Activated CD4-positive, alpha-beta T cell treated with anti-CD3 and anti-CD28 coated beads, Interleukin-2, amount 10 ng/mL, durations not matched to agents 24 days and 14 days (primary cell): ENCODE data around the gene MAPK8. TPM values are rescaled to one million over a fixed set of nuclear protein-coding genes. Genes with fewer than 3 reads are reported as not detected.
"Not testable (repeated sequence)": the region's sequence is repeated elsewhere in the genome, so short reads cannot be mapped to it uniquely, and the experiment has no call there.

ENCODE experiments used
- DNase-seq: peaks from one replicate; pipeline ENCODE4 v3.0.0; 2022
- H3K27ac Mint-ChIP-seq: one replicate; pipeline ENCODE4 v1.8.0; 2022; ENCODE audit warnings: mild to moderate bottlenecking, mixed read lengths
- H3K27me3 Mint-ChIP-seq: one replicate; pipeline ENCODE4 v1.8.0; 2022; ENCODE audit warnings: mixed read lengths
- H3K36me3 Mint-ChIP-seq: one replicate; pipeline ENCODE4 v1.8.0; 2022; ENCODE audit warnings: low read depth, mild to moderate bottlenecking, mixed read lengths
- H3K4me1 Mint-ChIP-seq: one replicate; pipeline ENCODE4 v1.8.0; 2021; ENCODE audit warnings: mixed read lengths
- H3K4me3 Mint-ChIP-seq: one replicate; pipeline ENCODE4 v1.8.0; 2022; ENCODE audit warnings: mild to moderate bottlenecking, moderate library complexity, mixed read lengths
- H3K9me3 Mint-ChIP-seq: one replicate; pipeline ENCODE4 v1.8.0; 2021; ENCODE audit warnings: mixed read lengths
- intact Hi-C: fragments of 100-400 bp; cut with micrococcal nuclease; formaldehyde crosslinking; loops from one replicate; pipeline ENCODE4 v1.15.1; 2023
- total RNA-seq: library from RNA; stranded (reverse); gene quantifications from 2 replicates; pipeline ENCODE4 v1.2.3, GENCODE V29; 2022

Gene MAPK8
- 46.2 and 46.4 TPM in 2 replicates for total RNA-seq

DNA sequence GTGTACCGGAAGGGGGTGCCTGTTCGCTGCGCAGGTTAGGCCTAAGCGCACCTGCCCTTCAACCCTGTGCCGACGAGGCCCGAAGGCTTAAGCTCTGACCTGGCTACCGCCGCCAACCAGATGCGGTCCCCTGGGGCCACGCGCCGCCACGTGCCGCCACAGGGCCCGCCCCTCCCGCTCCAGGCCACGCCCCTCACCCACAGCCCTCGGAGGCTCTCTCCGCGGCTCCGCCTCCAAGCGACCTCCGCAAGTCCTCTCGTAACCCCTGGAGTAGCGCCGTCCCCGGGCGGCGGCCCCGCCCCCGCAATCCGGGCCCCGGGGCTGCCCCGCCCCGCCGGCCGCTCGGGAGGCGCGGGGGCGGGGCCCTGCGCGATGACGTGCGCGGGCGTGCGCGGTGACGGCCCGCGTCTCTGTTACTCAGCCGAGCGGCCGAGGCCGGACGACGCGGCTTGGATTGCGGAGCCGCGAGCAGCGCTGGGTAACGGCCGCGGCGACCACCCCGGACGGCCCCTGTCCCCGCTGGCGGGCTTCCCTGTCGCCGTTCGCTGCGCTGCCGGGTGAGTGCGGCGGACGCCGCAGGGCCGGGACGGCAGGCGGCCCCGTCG is at the start of gene MAPK8:
Gene MAPK8, plus strand, starts transcription at position 413 of the 605 bp plus-strand sequence. CDS start 94,984 bp downstream, outside the sequence.
- H3K9me3 Mint-ChIP-seq, result no peaks in the 10 kb centered on the region
- peak within 1 kb of the TSS; percentile 83 for H3K27ac Mint-ChIP-seq
- peak; percentile 97 for DNase-seq
- peak within 1 kb of the TSS; percentile 82 for H3K4me3 Mint-ChIP-seq
- H3K4me1 Mint-ChIP-seq, result peaks cover 24% of the 10 kb centered on the region
- intact Hi-C loops, result loop anchor here (2.0 to 5.0 kb wide), 2 partner anchors 351 to 1232 kb away; partner anchors contain the start of gene ERCC6
- H3K27me3 Mint-ChIP-seq, result peaks cover 2% of the 10 kb centered on the region
- peaks cover 5% of the 10 kb centered on the region for H3K36me3 Mint-ChIP-seq

DNA sequence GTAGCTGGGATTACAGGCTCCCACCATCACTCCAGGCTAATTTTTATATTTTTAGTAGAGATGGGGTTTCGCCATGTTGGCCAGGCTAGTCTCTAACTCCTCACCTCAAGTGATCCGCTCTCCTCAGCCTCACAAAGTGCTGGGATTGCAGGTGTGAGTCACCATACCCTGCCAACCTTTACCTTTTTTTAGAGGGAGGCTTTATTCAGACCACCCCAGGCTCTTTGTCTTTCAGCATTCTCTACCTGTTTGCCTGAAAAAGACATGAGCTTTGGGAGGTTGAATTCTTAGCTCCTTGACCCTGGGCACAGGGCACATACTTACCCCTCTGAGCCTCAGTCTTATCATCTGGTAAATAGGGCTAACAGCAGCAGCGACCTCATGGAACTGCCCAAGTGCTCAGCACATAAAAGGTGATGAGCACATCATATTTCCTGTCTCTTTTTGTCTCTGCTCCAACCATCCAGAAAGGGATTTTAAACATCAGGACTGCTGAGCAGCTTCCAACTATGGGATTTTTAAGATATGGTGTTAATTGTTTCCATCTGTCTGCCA is 49.0 kb upstream of the MAPK8 start:
- Mint-ChIP-seq H3K4me3 (no peak overlapping the region), H3K4me1 (no peaks in the 10 kb centered on the region), H3K36me3 (no peaks in the 10 kb centered on the region), H3K27me3 (peaks cover 15% of the 10 kb centered on the region), H3K27ac (no peak overlapping the region), H3K9me3 (no peaks in the 10 kb centered on the region)
- intact Hi-C loops, result no loop called here
- no peak for DNase-seq

- H3K27me3 Mint-ChIP-seq, result peaks cover 15% of the 10 kb centered on the region
- intact Hi-C loops, result no loop called here
- no peaks in the 10 kb centered on the region for H3K9me3 Mint-ChIP-seq
- no peak overlapping the region for H3K4me3 Mint-ChIP-seq
- H3K36me3 Mint-ChIP-seq, result no peaks in the 10 kb centered on the region
- H3K4me1 Mint-ChIP-seq, result no peaks in the 10 kb centered on the region
- DNase-seq, result no peak
- H3K27ac Mint-ChIP-seq, result no peak overlapping the region
Measured at GRCh38 chr10:48258105-48258504, 48.4 kb upstream of the MAPK8 start.

DNA sequence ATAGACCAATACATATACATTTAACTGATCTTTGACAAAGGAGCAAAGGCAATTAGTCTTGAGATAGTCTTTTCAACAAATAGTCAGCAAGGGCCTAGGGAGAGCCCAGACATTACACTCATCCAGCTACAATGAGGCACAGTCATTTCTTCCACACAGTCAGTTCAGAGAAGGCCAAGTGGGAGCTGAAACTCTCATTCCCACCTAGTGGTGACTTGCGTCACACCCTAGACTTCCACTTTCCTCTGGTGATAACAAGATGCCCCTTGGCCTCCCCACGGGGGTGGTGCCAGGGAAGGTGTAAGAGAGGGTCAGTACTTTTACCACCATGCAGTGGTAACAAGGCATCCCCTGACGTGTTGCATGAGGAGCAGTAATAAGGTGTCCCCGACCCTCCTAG is 39.9 kb upstream of the MAPK8 start:
- H3K4me3 Mint-ChIP-seq, result no peak overlapping the region
- H3K4me1 Mint-ChIP-seq, result no peaks in the 10 kb centered on the region
- H3K9me3 Mint-ChIP-seq, result peaks cover 3% of the 10 kb centered on the region
- H3K27me3 Mint-ChIP-seq, result peaks cover 8% of the 10 kb centered on the region
- intact Hi-C loops, result no loop called here
- no peaks in the 10 kb centered on the region for H3K36me3 Mint-ChIP-seq
- H3K27ac Mint-ChIP-seq, result no peak overlapping the region
- DNase-seq, result no peak

- Mint-ChIP-seq H3K27me3 (peaks cover 8% of the 10 kb centered on the region), H3K36me3 (no peaks in the 10 kb centered on the region), H3K9me3 (no peaks in the 10 kb centered on the region), H3K4me3 (no peak overlapping the region), H3K4me1 (no peaks in the 10 kb centered on the region), H3K27ac (no peak overlapping the region)
- no peak for DNase-seq
- intact Hi-C loops, result no loop called here
Measured at GRCh38 chr10:48271047-48271730, 35.3 kb upstream of the MAPK8 start.

- Mint-ChIP-seq H3K4me1 (no peaks in the 10 kb centered on the region), H3K27me3 (peaks cover 4% of the 10 kb centered on the region), H3K4me3 (no peak overlapping the region), H3K9me3 (no peaks in the 10 kb centered on the region), H3K27ac (no peak overlapping the region), H3K36me3 (no peaks in the 10 kb centered on the region)
- intact Hi-C loops, result no loop called here
- DNase-seq, result no peak
Measured at GRCh38 chr10:48272682-48273081, 33.8 kb upstream of the MAPK8 start.

GRCh38 chr10:48273741-48274140 is 32.7 kb upstream of the MAPK8 start:
- Mint-ChIP-seq H3K4me3 (no peak overlapping the region), H3K27me3 (peaks cover under 1% of the 10 kb centered on the region), H3K9me3 (no peaks in the 10 kb centered on the region), H3K4me1 (no peaks in the 10 kb centered on the region), H3K27ac (no peak overlapping the region), H3K36me3 (no peaks in the 10 kb centered on the region)
- intact Hi-C loops, result no loop called here
- DNase-seq, result no peak

DNA sequence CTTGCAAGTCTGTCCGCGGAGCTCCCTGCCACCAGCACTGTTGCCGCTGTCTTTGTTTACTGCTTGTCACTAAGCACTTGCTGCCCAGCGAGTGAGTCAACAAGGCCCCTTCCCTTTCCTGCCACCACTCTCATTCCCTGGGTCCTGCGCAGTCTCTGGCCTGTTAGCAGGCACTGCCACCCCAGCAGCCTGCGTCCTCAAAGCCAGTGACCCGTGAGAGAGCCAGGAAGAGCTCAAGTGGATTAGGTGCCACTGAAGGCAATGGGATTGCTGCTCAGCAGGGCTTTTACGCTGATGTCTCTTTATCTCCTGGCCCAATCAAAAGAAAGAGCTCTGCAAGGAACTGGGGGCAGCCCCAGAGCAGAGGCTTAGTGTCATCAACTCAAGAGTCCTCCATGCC is 31.8 kb upstream of the MAPK8 start, which contains the start of gene FRMPD2:
Gene FRMPD2, minus strand, starts transcription at position 61 of the 400 bp plus-strand sequence. CDS start 129 bp downstream, outside the sequence.
- no peak within 1 kb of the TSS for H3K4me3 Mint-ChIP-seq

GRCh38 chr10:48277093-48277492 is 29.4 kb upstream of the MAPK8 start:
- intact Hi-C loops, result no loop called here
- no peak for DNase-seq
- H3K9me3 Mint-ChIP-seq, result peaks cover 9% of the 10 kb centered on the region

More for the DNA sequence above, 31.8 kb upstream of the MAPK8 start, which contains the start of gene FRMPD2:
- no peaks in the 10 kb centered on the region for H3K27me3 Mint-ChIP-seq
- no peaks in the 10 kb centered on the region for H3K36me3 Mint-ChIP-seq
- intact Hi-C loops, result no loop called here
- H3K4me1 Mint-ChIP-seq, result no peaks in the 10 kb centered on the region
- no peak for DNase-seq
- peaks cover under 1% of the 10 kb centered on the region for H3K9me3 Mint-ChIP-seq
- H3K27ac Mint-ChIP-seq, result no peak within 1 kb of the TSS

GRCh38 chr10:48279081-48279751 is 27.3 kb upstream of the MAPK8 start:
- no peak for DNase-seq
- Mint-ChIP-seq H3K27me3 (peaks cover 2% of the 10 kb centered on the region), H3K9me3 (peaks cover 15% of the 10 kb centered on the region), H3K36me3 (no peaks in the 10 kb centered on the region), H3K4me1 (no peaks in the 10 kb centered on the region), H3K4me3 (no peak overlapping the region), H3K27ac (no peak overlapping the region)
- intact Hi-C loops, result no loop called here

More at GRCh38 chr10:48277093-48277492, 29.4 kb upstream of the MAPK8 start:
- no peak overlapping the region for H3K27ac Mint-ChIP-seq
- no peaks in the 10 kb centered on the region for H3K4me1 Mint-ChIP-seq
- no peak overlapping the region for H3K4me3 Mint-ChIP-seq
- H3K36me3 Mint-ChIP-seq, result no peaks in the 10 kb centered on the region
- H3K27me3 Mint-ChIP-seq, result no peaks in the 10 kb centered on the region

DNA sequence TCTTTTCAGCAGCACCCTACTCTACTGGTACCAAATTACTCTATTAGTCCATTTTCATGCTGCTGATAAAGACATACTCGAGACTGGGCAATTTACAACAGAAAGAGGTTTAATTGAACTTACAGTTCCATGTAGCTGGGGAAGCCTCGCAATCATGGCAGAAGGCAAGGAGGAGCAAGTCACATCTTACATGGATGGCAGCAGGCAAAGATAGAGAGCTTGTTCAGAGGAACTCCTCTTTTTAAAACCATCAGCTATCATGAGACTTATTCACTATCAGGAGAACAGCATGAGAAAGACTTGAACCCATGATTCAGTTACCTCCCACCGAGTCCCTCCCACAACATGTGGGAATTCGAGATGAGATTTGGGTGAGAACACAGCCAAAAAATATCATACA is 24.8 kb upstream of the MAPK8 start:
- H3K4me1 Mint-ChIP-seq, intact Hi-C loops, H3K27ac Mint-ChIP-seq, DNase-seq, H3K36me3 Mint-ChIP-seq, H3K4me3 Mint-ChIP-seq, H3K27me3 Mint-ChIP-seq: not testable (repeated sequence)
- H3K9me3 Mint-ChIP-seq, result peaks cover 15% of the 10 kb centered on the region

DNA sequence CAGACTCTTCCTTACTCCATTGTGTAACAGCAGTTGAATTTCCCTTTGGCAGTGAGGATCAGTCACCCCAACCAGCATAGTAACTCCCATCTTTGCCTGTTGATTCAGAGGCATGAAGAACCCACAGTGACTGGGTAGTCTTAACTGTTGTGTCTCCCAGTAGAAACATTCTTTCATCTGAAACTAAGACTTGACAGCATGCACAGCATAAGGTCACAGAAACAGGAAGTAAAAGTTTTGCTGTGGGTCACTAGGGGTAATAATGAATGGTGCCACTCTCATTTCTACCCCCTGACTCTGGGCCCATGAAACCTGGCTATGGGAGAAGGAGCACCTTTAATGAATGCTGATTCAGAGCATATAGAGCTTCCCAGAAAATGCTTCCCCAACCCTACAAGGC is 23.6 kb upstream of the MAPK8 start:
- Mint-ChIP-seq H3K36me3 (no peaks in the 10 kb centered on the region), H3K4me3 (no peak overlapping the region), H3K27ac (no peak overlapping the region), H3K4me1 (peaks cover 4% of the 10 kb centered on the region), H3K27me3 (peaks cover 2% of the 10 kb centered on the region), H3K9me3 (peaks cover 15% of the 10 kb centered on the region)
- intact Hi-C loops, result no loop called here
- no peak for DNase-seq

DNA sequence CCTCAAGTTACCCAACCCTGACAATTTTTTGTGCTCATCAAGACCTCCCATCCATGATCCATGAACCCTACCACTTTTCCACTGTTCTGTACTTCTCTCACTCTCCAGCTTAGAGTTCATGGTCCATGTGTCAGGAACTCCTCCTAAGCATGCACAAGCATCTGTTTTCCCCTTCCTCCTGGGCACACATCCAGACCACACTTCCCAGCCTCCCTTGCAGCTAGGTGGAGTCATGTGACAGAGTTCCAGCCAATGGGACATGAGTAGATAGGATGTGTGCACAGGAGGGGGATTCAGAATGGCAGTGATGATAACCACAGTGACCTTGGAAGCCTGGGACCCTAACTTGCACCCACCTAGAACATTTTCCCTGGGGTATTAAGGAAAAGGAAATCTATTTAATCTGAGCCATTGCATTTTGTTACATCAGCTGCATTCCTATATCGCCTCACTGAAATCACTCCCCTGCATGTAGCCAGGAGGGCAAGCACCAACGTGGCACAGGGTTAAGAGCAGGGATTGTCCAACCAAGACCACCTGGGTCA is 22.4 kb upstream of the MAPK8 start:
- Mint-ChIP-seq H3K27ac (no peak overlapping the region), H3K4me1 (peaks cover 8% of the 10 kb centered on the region), H3K36me3 (no peaks in the 10 kb centered on the region), H3K27me3 (peaks cover 2% of the 10 kb centered on the region), H3K9me3 (peaks cover 15% of the 10 kb centered on the region), H3K4me3 (no peak overlapping the region)
- intact Hi-C loops, result no loop called here
- DNase-seq, result peak; percentile 27
